ENCODE data around the gene KCNT2. TPM values are rescaled to one million over a fixed set of nuclear protein-coding genes. Genes with fewer than 3 reads are reported as not detected.

The KCNT2 gene
- polyA plus RNA-seq, 1 donor from 2014 or later, result 21.4 TPM

DNA sequence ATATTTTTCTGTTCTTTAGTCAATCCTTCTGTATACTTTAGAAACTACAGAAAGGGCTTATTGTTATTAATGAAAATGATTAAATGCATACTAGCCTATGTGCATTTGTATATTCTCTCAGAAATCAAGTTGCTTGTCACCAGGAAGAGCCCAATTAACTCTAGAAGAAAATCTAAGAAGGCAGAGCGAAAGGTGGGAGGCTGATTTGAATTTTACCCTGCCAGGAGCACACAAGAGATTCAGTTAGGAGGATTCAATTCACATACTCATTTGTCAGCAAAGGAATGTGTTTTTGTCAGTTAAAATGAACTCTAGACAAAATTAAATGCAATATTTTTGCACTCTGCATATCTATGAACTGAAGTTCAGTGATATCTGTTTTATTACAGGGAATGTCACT lies 411.8 kb downstream of the KCNT2 start:
- TF ChIP-seq, protein P1, sequence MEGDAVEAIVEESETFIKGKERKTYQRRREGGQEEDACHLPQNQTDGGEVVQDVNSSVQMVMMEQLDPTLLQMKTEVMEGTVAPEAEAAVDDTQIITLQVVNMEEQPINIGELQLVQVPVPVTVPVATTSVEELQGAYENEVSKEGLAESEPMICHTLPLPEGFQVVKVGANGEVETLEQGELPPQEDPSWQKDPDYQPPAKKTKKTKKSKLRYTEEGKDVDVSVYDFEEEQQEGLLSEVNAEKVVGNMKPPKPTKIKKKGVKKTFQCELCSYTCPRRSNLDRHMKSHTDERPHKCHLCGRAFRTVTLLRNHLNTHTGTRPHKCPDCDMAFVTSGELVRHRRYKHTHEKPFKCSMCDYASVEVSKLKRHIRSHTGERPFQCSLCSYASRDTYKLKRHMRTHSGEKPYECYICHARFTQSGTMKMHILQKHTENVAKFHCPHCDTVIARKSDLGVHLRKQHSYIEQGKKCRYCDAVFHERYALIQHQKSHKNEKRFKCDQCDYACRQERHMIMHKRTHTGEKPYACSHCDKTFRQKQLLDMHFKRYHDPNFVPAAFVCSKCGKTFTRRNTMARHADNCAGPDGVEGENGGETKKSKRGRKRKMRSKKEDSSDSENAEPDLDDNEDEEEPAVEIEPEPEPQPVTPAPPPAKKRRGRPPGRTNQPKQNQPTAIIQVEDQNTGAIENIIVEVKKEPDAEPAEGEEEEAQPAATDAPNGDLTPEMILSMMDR (IDR thresholded peaks at IDR 0.05; ENCODE audit: poor library complexity, severe bottlenecking), result no peak
- TF ChIP-seq SMC3 (conservative IDR thresholded peaks at IDR 0.05; ENCODE audit: poor library complexity) (no peak), TAF1 (IDR thresholded peaks at IDR 0.05; ENCODE audit: low read depth) (no peak), EZH2 (IDR thresholded peaks at IDR 0.05; ENCODE audit: borderline replicate concordance, insufficient read depth, low read length, poor library complexity, severe bottlenecking) (no peak), RAD21 (conservative IDR thresholded peaks at IDR 0.05) (no peak), POLR2AphosphoS5 (IDR thresholded peaks at IDR 0.05) (no peak), MXI1 (conservative IDR thresholded peaks at IDR 0.05; ENCODE audit: poor library complexity, severe bottlenecking) (no peak), EP300 (conservative IDR thresholded peaks at IDR 0.05; ENCODE audit: poor library complexity, severe bottlenecking) (no peak)
- TF ChIP-seq, protein P2, sequence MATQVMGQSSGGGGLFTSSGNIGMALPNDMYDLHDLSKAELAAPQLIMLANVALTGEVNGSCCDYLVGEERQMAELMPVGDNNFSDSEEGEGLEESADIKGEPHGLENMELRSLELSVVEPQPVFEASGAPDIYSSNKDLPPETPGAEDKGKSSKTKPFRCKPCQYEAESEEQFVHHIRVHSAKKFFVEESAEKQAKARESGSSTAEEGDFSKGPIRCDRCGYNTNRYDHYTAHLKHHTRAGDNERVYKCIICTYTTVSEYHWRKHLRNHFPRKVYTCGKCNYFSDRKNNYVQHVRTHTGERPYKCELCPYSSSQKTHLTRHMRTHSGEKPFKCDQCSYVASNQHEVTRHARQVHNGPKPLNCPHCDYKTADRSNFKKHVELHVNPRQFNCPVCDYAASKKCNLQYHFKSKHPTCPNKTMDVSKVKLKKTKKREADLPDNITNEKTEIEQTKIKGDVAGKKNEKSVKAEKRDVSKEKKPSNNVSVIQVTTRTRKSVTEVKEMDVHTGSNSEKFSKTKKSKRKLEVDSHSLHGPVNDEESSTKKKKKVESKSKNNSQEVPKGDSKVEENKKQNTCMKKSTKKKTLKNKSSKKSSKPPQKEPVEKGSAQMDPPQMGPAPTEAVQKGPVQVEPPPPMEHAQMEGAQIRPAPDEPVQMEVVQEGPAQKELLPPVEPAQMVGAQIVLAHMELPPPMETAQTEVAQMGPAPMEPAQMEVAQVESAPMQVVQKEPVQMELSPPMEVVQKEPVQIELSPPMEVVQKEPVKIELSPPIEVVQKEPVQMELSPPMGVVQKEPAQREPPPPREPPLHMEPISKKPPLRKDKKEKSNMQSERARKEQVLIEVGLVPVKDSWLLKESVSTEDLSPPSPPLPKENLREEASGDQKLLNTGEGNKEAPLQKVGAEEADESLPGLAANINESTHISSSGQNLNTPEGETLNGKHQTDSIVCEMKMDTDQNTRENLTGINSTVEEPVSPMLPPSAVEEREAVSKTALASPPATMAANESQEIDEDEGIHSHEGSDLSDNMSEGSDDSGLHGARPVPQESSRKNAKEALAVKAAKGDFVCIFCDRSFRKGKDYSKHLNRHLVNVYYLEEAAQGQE (IDR thresholded peaks at IDR 0.05; ENCODE audit: borderline replicate concordance), result no peak
- Histone ChIP-seq H2AFZ (ENCODE audit: low read depth, low read length) (no peak overlapping the region), H3K4me2 (ENCODE audit: low read length) (no peak overlapping the region)

DNA sequence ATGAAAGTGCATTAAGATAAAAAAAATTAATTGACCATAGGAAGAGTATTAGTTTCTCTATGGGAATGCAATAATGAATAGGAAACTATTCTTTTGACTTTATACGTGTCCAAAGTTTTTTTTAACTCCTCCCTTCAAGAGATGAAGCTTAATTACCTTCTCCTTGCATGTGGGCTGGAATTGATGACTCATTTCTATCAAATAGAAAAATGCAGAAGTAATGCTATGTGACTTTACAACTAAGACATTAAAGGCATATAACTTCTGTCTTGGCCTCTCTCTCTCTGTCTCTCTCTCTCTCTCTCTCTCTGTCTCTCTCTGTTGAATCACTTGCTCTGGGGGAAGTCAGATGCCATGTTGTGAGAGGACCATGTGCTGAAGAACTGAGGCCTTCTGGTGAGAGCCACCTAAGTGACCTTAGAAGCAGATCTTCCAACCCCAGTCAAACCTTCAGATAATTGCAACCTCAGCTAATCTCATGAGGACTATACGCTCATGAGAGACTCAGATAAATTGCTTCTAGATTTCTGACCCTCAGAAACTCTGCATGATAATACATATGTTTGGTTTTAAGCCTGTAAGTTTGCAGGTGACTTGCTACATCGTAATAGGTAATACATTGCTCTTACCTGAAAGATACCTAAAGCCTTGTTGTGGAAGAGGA lies 414.2 kb downstream of the KCNT2 start:
- no peak for TF ChIP-seq POLR2AphosphoS5 (IDR thresholded peaks at IDR 0.05)
- TF ChIP-seq SMC3 (conservative IDR thresholded peaks at IDR 0.05; ENCODE audit: poor library complexity), result no peak
- TF ChIP-seq, protein P1 (IDR thresholded peaks at IDR 0.05; ENCODE audit: poor library complexity, severe bottlenecking), result no peak
- TF ChIP-seq MXI1 (conservative IDR thresholded peaks at IDR 0.05; ENCODE audit: poor library complexity, severe bottlenecking), result no peak
- TF ChIP-seq, protein P2 (IDR thresholded peaks at IDR 0.05; ENCODE audit: borderline replicate concordance), result no peak
- TF ChIP-seq RAD21 (conservative IDR thresholded peaks at IDR 0.05), result no peak
- no peak for TF ChIP-seq EZH2 (IDR thresholded peaks at IDR 0.05; ENCODE audit: borderline replicate concordance, insufficient read depth, low read length, poor library complexity, severe bottlenecking)
- TF ChIP-seq EP300 (conservative IDR thresholded peaks at IDR 0.05; ENCODE audit: poor library complexity, severe bottlenecking), result no peak
- TF ChIP-seq TAF1 (IDR thresholded peaks at IDR 0.05; ENCODE audit: low read depth), result no peak
- H4K20me1 ChIP-seq (ENCODE audit: insufficient read depth), result no peaks in the 10 kb centered on the region
- H3K79me2 ChIP-seq (replicated peaks; ENCODE audit: insufficient read depth, low read length), result no peaks in the 10 kb centered on the region

More for the DNA sequence above, 411.8 kb downstream of the KCNT2 start:
- H3K36me3 ChIP-seq (ENCODE audit: insufficient read depth, low read length), result no peaks in the 10 kb centered on the region
- H4K20me1 ChIP-seq (ENCODE audit: insufficient read depth), result no peaks in the 10 kb centered on the region
- no peaks in the 10 kb centered on the region for H3K9me3 ChIP-seq (ENCODE audit: low read length)
- H3K79me2 ChIP-seq (replicated peaks; ENCODE audit: insufficient read depth, low read length), result no peaks in the 10 kb centered on the region
- H3K9me2 ChIP-seq (ENCODE audit: insufficient read depth, low read length), result no peaks in the 10 kb centered on the region
- H3K27ac ChIP-seq (ENCODE audit: low read length), result no peak overlapping the region
- H3K9ac ChIP-seq (ENCODE audit: low read length), result no peak overlapping the region
- H3F3A ChIP-seq (ENCODE audit: insufficient read depth, low read length, poor library complexity, severe bottlenecking), result no peaks in the 10 kb centered on the region
- no peaks in the 10 kb centered on the region for H3K27me3 ChIP-seq (ENCODE audit: insufficient read depth, low read depth, low read length)
- H3K4me3 ChIP-seq (ENCODE audit: low read length), result no peak overlapping the region

More for the DNA sequence above, 414.2 kb downstream of the KCNT2 start:
- Histone ChIP-seq H3K9ac (ENCODE audit: low read length) (no peak overlapping the region), H3K27ac (ENCODE audit: low read length) (no peak overlapping the region), H3K4me3 (ENCODE audit: low read length) (no peak overlapping the region), H3K4me2 (ENCODE audit: low read length) (no peak overlapping the region), H3K9me2 (ENCODE audit: insufficient read depth, low read length) (no peaks in the 10 kb centered on the region), H3K9me3 (ENCODE audit: low read length) (no peaks in the 10 kb centered on the region), H2AFZ (ENCODE audit: low read depth, low read length) (no peak overlapping the region), H3K27me3 (ENCODE audit: insufficient read depth, low read depth, low read length) (no peaks in the 10 kb centered on the region), H3F3A (ENCODE audit: insufficient read depth, low read length, poor library complexity, severe bottlenecking) (no peaks in the 10 kb centered on the region), H3K36me3 (ENCODE audit: insufficient read depth, low read length) (no peaks in the 10 kb centered on the region)

All from neural cell (in vitro differentiated cells).